ENCODE data around the gene R3HCC1L. TPM values are rescaled to one million over a fixed set of nuclear protein-coding genes. Genes with fewer than 3 reads are reported as not detected.
A peak's percentile ranks its signal among the peaks of the same experiment; 100 is the strongest.

R3HCC1L gene
- polyA plus RNA-seq, 4 donors: 9.2 to 22.8 (median 12.5) TPM

GRCh38 chr10:98194633-98195032 lies 60.2 kb downstream of the R3HCC1L start:
- H3K27ac ChIP-seq (ENCODE audit: low read depth in 1 of 3, low read length in 2 of 3): no peak overlapping the region
- DNase-seq: no peak
- 93 to 99% (median 98%) methylated on average over 3 of the region's 3 CpGs for WGBS, 3 donors
- no peak for FAIRE-seq
- H3K4me1 ChIP-seq (ENCODE audit: control insufficient read depth in 3 of 3, insufficient read depth in 2 of 3, low read depth in 1 of 3, low read length in 2 of 3): no peaks in the 10 kb centered on the region
- H3K4me3 ChIP-seq (ENCODE audit: low read depth in 1 of 3, low read length in 3 of 3): no peak overlapping the region
- H3K27me3 ChIP-seq (ENCODE audit: control insufficient read depth in 3 of 3, insufficient read depth in 3 of 3, low read length in 3 of 3): no peaks in the 10 kb centered on the region
- H3K9me3 ChIP-seq (ENCODE audit: control insufficient read depth in 2 of 2, insufficient read depth in 1 of 2, low read depth in 1 of 2, low read length in 1 of 2): no peaks in the 10 kb centered on the region
- no peaks in the 10 kb centered on the region for H3K36me3 ChIP-seq (ENCODE audit: control insufficient read depth in 3 of 3, insufficient read depth in 2 of 3, low read depth in 1 of 3, low read length in 3 of 3)

GRCh38 chr10:98195120-98195519 lies 60.7 kb downstream of the R3HCC1L start:
- DNase-seq: no peak
- 75 to 81% (median 76%) methylated on average over 1 of the region's 1 CpG for WGBS, 3 donors

GRCh38 chr10:98196985-98197384 lies 62.5 kb downstream of the R3HCC1L start:
- DNase-seq (no peak), FAIRE-seq (no peak)
- Histone ChIP-seq H3K9me3 (ENCODE audit: control insufficient read depth in 2 of 2, insufficient read depth in 1 of 2, low read depth in 1 of 2, low read length in 1 of 2) (no peaks in the 10 kb centered on the region), H3K36me3 (ENCODE audit: control insufficient read depth in 3 of 3, insufficient read depth in 2 of 3, low read depth in 1 of 3, low read length in 3 of 3) (no peaks in the 10 kb centered on the region), H3K4me3 (ENCODE audit: low read depth in 1 of 3, low read length in 3 of 3) (no peak overlapping the region), H3K27me3 (ENCODE audit: control insufficient read depth in 3 of 3, insufficient read depth in 3 of 3, low read length in 3 of 3) (no peaks in the 10 kb centered on the region), H3K4me1 (ENCODE audit: control insufficient read depth in 3 of 3, insufficient read depth in 2 of 3, low read depth in 1 of 3, low read length in 2 of 3) (no peaks in the 10 kb centered on the region), H3K27ac (ENCODE audit: low read depth in 1 of 3, low read length in 2 of 3) (no peak overlapping the region)
- 87 to 98% (median 95%) methylated on average over 6 of the region's 6 CpGs for WGBS, 3 donors

More at GRCh38 chr10:98195120-98195519, 60.7 kb downstream of the R3HCC1L start:
- Histone ChIP-seq H3K4me1 (ENCODE audit: control insufficient read depth in 3 of 3, insufficient read depth in 2 of 3, low read depth in 1 of 3, low read length in 2 of 3) (no peaks in the 10 kb centered on the region), H3K4me3 (ENCODE audit: low read depth in 1 of 3, low read length in 3 of 3) (no peak overlapping the region), H3K27ac (ENCODE audit: low read depth in 1 of 3, low read length in 2 of 3) (no peak overlapping the region), H3K9me3 (ENCODE audit: control insufficient read depth in 2 of 2, insufficient read depth in 1 of 2, low read depth in 1 of 2, low read length in 1 of 2) (no peaks in the 10 kb centered on the region), H3K27me3 (ENCODE audit: control insufficient read depth in 3 of 3, insufficient read depth in 3 of 3, low read length in 3 of 3) (no peaks in the 10 kb centered on the region), H3K36me3 (ENCODE audit: control insufficient read depth in 3 of 3, insufficient read depth in 2 of 3, low read depth in 1 of 3, low read length in 3 of 3) (no peaks in the 10 kb centered on the region)
- FAIRE-seq: no peak

- Histone ChIP-seq H3K36me3 (ENCODE audit: control insufficient read depth in 3 of 3, insufficient read depth in 2 of 3, low read depth in 1 of 3, low read length in 3 of 3) (peaks cover 0 to 3% (median 0%) of the 10 kb centered on the region in 3 donors), H3K4me1 (ENCODE audit: control insufficient read depth in 3 of 3, insufficient read depth in 2 of 3, low read depth in 1 of 3, low read length in 2 of 3) (no peaks in the 10 kb centered on the region), H3K27me3 (ENCODE audit: control insufficient read depth in 3 of 3, insufficient read depth in 3 of 3, low read length in 3 of 3) (no peaks in the 10 kb centered on the region), H3K9me3 (ENCODE audit: control insufficient read depth in 2 of 2, insufficient read depth in 1 of 2, low read depth in 1 of 2, low read length in 1 of 2) (no peaks in the 10 kb centered on the region), H3K4me3 (ENCODE audit: low read depth in 1 of 3, low read length in 3 of 3) (no peak overlapping the region), H3K27ac (ENCODE audit: low read depth in 1 of 3, low read length in 2 of 3) (no peak overlapping the region)
- FAIRE-seq (no peak), DNase-seq (no peak)
- 91 to 96% (median 96%) methylated on average over 5 of the region's 5 CpGs for WGBS, 3 donors
These were observed 67.3 kb downstream of the R3HCC1L start for GRCh38 chr10:98201760-98202159.

- Histone ChIP-seq H3K27ac (ENCODE audit: low read depth in 1 of 3, low read length in 2 of 3) (no peak overlapping the region), H3K4me1 (ENCODE audit: control insufficient read depth in 3 of 3, insufficient read depth in 2 of 3, low read depth in 1 of 3, low read length in 2 of 3) (no peaks in the 10 kb centered on the region), H3K4me3 (ENCODE audit: low read depth in 1 of 3, low read length in 3 of 3) (no peak overlapping the region), H3K36me3 (ENCODE audit: control insufficient read depth in 3 of 3, insufficient read depth in 2 of 3, low read depth in 1 of 3, low read length in 3 of 3) (peaks cover 0 to 3% (median 0%) of the 10 kb centered on the region in 3 donors), H3K9me3 (ENCODE audit: control insufficient read depth in 2 of 2, insufficient read depth in 1 of 2, low read depth in 1 of 2, low read length in 1 of 2) (no peaks in the 10 kb centered on the region), H3K27me3 (ENCODE audit: control insufficient read depth in 3 of 3, insufficient read depth in 3 of 3, low read length in 3 of 3) (no peaks in the 10 kb centered on the region)
- DNase-seq (no peak), FAIRE-seq (no peak)
- WGBS, 3 donors: 87 to 98% (median 92%) methylated on average over 8 of the region's 8 CpGs
These were observed 67.9 kb downstream of the R3HCC1L start for GRCh38 chr10:98202378-98202777.

GRCh38 chr10:98205351-98205750 lies 70.9 kb downstream of the R3HCC1L start:
- no peaks in the 10 kb centered on the region for H3K27me3 ChIP-seq (ENCODE audit: control insufficient read depth in 3 of 3, insufficient read depth in 3 of 3, low read length in 3 of 3)
- no peaks in the 10 kb centered on the region for H3K4me1 ChIP-seq (ENCODE audit: control insufficient read depth in 3 of 3, insufficient read depth in 2 of 3, low read depth in 1 of 3, low read length in 2 of 3)

GRCh38 chr10:98208925-98209324 lies 74.5 kb downstream of the R3HCC1L start:
- peaks cover 0 to 4% (median 3%) of the 10 kb centered on the region in 3 donors for H3K36me3 ChIP-seq (ENCODE audit: control insufficient read depth in 3 of 3, insufficient read depth in 2 of 3, low read depth in 1 of 3, low read length in 3 of 3)
- DNase-seq (no peak), FAIRE-seq (no peak)
- no peaks in the 10 kb centered on the region for H3K27me3 ChIP-seq (ENCODE audit: control insufficient read depth in 3 of 3, insufficient read depth in 3 of 3, low read length in 3 of 3)
- H3K9me3 ChIP-seq (ENCODE audit: control insufficient read depth in 2 of 2, insufficient read depth in 1 of 2, low read depth in 1 of 2, low read length in 1 of 2): no peaks in the 10 kb centered on the region
- 83 to 93% (median 90%) methylated on average over 2 of the region's 2 CpGs for WGBS, 3 donors
- H3K4me3 ChIP-seq (ENCODE audit: low read depth in 1 of 3, low read length in 3 of 3): no peak overlapping the region
- no peaks in the 10 kb centered on the region for H3K4me1 ChIP-seq (ENCODE audit: control insufficient read depth in 3 of 3, insufficient read depth in 2 of 3, low read depth in 1 of 3, low read length in 2 of 3)
- no peak overlapping the region for H3K27ac ChIP-seq (ENCODE audit: low read depth in 1 of 3, low read length in 2 of 3)

More at GRCh38 chr10:98205351-98205750, 70.9 kb downstream of the R3HCC1L start:
- Histone ChIP-seq H3K4me3 (ENCODE audit: low read depth in 1 of 3, low read length in 3 of 3) (no peak overlapping the region), H3K9me3 (ENCODE audit: control insufficient read depth in 2 of 2, insufficient read depth in 1 of 2, low read depth in 1 of 2, low read length in 1 of 2) (no peaks in the 10 kb centered on the region), H3K36me3 (ENCODE audit: control insufficient read depth in 3 of 3, insufficient read depth in 2 of 3, low read depth in 1 of 3, low read length in 3 of 3) (peaks cover 0 to 6% (median 4%) of the 10 kb centered on the region in 3 donors), H3K27ac (ENCODE audit: low read depth in 1 of 3, low read length in 2 of 3) (no peak overlapping the region)
- 92 to 95% (median 93%) methylated on average over 2 of the region's 2 CpGs for WGBS, 3 donors
- FAIRE-seq: no peak
- no peak for DNase-seq

GRCh38 chr10:98209441-98209840 lies 75.0 kb downstream of the R3HCC1L start:
- Histone ChIP-seq H3K36me3 (ENCODE audit: control insufficient read depth in 3 of 3, insufficient read depth in 2 of 3, low read depth in 1 of 3, low read length in 3 of 3) (peaks cover 0 to 4% (median 3%) of the 10 kb centered on the region in 3 donors), H3K27ac (ENCODE audit: low read depth in 1 of 3, low read length in 2 of 3) (no peak overlapping the region), H3K9me3 (ENCODE audit: control insufficient read depth in 2 of 2, insufficient read depth in 1 of 2, low read depth in 1 of 2, low read length in 1 of 2) (no peaks in the 10 kb centered on the region), H3K4me1 (ENCODE audit: control insufficient read depth in 3 of 3, insufficient read depth in 2 of 3, low read depth in 1 of 3, low read length in 2 of 3) (no peaks in the 10 kb centered on the region), H3K27me3 (ENCODE audit: control insufficient read depth in 3 of 3, insufficient read depth in 3 of 3, low read length in 3 of 3) (no peaks in the 10 kb centered on the region), H3K4me3 (ENCODE audit: low read depth in 1 of 3, low read length in 3 of 3) (no peak overlapping the region)
- 46 to 67% (median 51%) methylated on average over 4 of the region's 4 CpGs for WGBS, 3 donors
- FAIRE-seq: no peak
- peak; percentile 22 to 59 for DNase-seq

- H3K36me3 ChIP-seq (ENCODE audit: control insufficient read depth in 3 of 3, insufficient read depth in 2 of 3, low read depth in 1 of 3, low read length in 3 of 3): peaks cover 0 to 10% (median 4%) of the 10 kb centered on the region in 3 donors
- no peaks in the 10 kb centered on the region for H3K27me3 ChIP-seq (ENCODE audit: control insufficient read depth in 3 of 3, insufficient read depth in 3 of 3, low read length in 3 of 3)
- no peak overlapping the region for H3K4me3 ChIP-seq (ENCODE audit: low read depth in 1 of 3, low read length in 3 of 3)
- DNase-seq (peak in 1 of 2 donors; percentile 3), FAIRE-seq (no peak)
- H3K4me1 ChIP-seq (ENCODE audit: control insufficient read depth in 3 of 3, insufficient read depth in 2 of 3, low read depth in 1 of 3, low read length in 2 of 3): no peaks in the 10 kb centered on the region
- no peak overlapping the region for H3K27ac ChIP-seq (ENCODE audit: low read depth in 1 of 3, low read length in 2 of 3)
- 84 to 91% (median 86%) methylated on average over 1 of the region's 1 CpG for WGBS, 3 donors
- H3K9me3 ChIP-seq (ENCODE audit: control insufficient read depth in 2 of 2, insufficient read depth in 1 of 2, low read depth in 1 of 2, low read length in 1 of 2): peaks cover 0 to 6% of the 10 kb centered on the region in 2 donors
These were observed 77.7 kb downstream of the R3HCC1L start for GRCh38 chr10:98212196-98212595.

Data from small intestine (tissue), 7 donors.